ENCODE results near the gene B4GALNT1. TPM values are rescaled to one million over a fixed set of nuclear protein-coding genes. Genes with fewer than 3 reads are reported as not detected.
"Not testable (repeated sequence)": the region's sequence is repeated elsewhere in the genome, so short reads cannot be mapped to it uniquely, and the experiment has no call there.

Gene B4GALNT1
- total RNA-seq, 1 experiment from 2014 or later, result 4.2 TPM

GRCh38 chr12:57674691-57675090 is 41.7 kb upstream of the B4GALNT1 start:
- no peaks in the 10 kb centered on the region for H3K27me3 ChIP-seq (replicated peaks; ENCODE audit: control insufficient read depth, insufficient read depth, low read length)
- BruUV-seq (replicated peaks), result no TSS peak
- Mint-ChIP-seq H3K36me3 (ENCODE audit: insufficient read depth, unreplicated experiment) (no peaks in the 10 kb centered on the region), H3K27me3 (ENCODE audit: insufficient read depth, unreplicated experiment) (peaks cover 5% of the 10 kb centered on the region), H3K27ac (ENCODE audit: unreplicated experiment) (no peak overlapping the region), H3K4me3 (ENCODE audit: unreplicated experiment) (no peak overlapping the region), H3K4me1 (ENCODE audit: low read depth, unreplicated experiment) (no peaks in the 10 kb centered on the region), H3K9me3 (ENCODE audit: unreplicated experiment) (no peaks in the 10 kb centered on the region)
- POLR2A ChIA-PET, result no interaction called here
- H3K36me3 ChIP-seq (ENCODE audit: control insufficient read depth, insufficient read depth, low read length), result no peaks in the 10 kb centered on the region
- DNase-seq, result no peak
- TF ChIP-seq, protein P1, sequence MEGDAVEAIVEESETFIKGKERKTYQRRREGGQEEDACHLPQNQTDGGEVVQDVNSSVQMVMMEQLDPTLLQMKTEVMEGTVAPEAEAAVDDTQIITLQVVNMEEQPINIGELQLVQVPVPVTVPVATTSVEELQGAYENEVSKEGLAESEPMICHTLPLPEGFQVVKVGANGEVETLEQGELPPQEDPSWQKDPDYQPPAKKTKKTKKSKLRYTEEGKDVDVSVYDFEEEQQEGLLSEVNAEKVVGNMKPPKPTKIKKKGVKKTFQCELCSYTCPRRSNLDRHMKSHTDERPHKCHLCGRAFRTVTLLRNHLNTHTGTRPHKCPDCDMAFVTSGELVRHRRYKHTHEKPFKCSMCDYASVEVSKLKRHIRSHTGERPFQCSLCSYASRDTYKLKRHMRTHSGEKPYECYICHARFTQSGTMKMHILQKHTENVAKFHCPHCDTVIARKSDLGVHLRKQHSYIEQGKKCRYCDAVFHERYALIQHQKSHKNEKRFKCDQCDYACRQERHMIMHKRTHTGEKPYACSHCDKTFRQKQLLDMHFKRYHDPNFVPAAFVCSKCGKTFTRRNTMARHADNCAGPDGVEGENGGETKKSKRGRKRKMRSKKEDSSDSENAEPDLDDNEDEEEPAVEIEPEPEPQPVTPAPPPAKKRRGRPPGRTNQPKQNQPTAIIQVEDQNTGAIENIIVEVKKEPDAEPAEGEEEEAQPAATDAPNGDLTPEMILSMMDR (IDR thresholded peaks at IDR 0.05; ENCODE audit: insufficient read depth in 1 of 2, low read depth in 1 of 2, low read length in 1 of 2, severe bottlenecking in 1 of 2, unreplicated experiment in 1 of 2), result no peak
- no peaks in the 10 kb centered on the region for H3K9me3 ChIP-seq
- intact Hi-C loops (cut with micrococcal nuclease; ENCODE audit: unreplicated experiment), result no loop called here
- H3K4me3 ChIP-seq (ENCODE audit: low read depth, low read length), result no peak overlapping the region
- CTCF ChIA-PET, result no interaction called here
- H3K4me1 ChIP-seq, result no peaks in the 10 kb centered on the region

DNA sequence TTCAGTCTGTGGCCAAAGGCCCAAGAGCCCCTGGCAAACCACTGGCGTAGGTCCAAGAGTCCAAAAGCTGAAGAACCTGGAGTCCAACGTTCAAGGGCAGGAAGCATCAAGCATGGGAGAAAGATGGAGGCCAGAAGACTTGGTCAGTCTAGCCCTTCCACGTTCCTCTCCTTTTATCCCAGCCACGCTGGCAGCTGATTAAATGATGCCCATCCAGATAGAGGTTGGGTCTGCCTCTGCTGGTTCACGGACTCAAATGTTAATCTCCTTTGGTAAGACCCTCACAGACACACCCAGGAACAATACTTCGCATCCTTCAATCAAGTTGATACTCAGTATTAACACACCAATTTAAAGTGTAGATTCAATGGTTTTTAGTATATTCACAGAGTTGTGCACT is 39.8 kb upstream of the B4GALNT1 start:
- Histone ChIP-seq H3K4me3 (ENCODE audit: low read depth, low read length) (no peak overlapping the region), H3K27me3 (replicated peaks; ENCODE audit: control insufficient read depth, insufficient read depth, low read length) (no peaks in the 10 kb centered on the region), H3K9me3 (no peaks in the 10 kb centered on the region), H3K4me1 (no peaks in the 10 kb centered on the region), H3K36me3 (ENCODE audit: control insufficient read depth, insufficient read depth, low read length) (no peaks in the 10 kb centered on the region)
- Mint-ChIP-seq H3K4me3 (ENCODE audit: unreplicated experiment) (no peak overlapping the region), H3K27me3 (ENCODE audit: insufficient read depth, unreplicated experiment) (peaks cover 5% of the 10 kb centered on the region), H3K9me3 (ENCODE audit: unreplicated experiment) (no peaks in the 10 kb centered on the region), H3K4me1 (ENCODE audit: low read depth, unreplicated experiment) (no peaks in the 10 kb centered on the region), H3K27ac (ENCODE audit: unreplicated experiment) (no peak overlapping the region), H3K36me3 (ENCODE audit: insufficient read depth, unreplicated experiment) (no peaks in the 10 kb centered on the region)
- ChIA-PET POLR2A (no interaction called here), CTCF (interaction anchor here (0.7 kb wide), 1 partner anchor 40 kb away, joined by 5 read pairs; the partner anchor contains the start of gene B4GALNT1)
- intact Hi-C loops (cut with micrococcal nuclease; ENCODE audit: unreplicated experiment), result no loop called here
- TF ChIP-seq, protein P1 (IDR thresholded peaks at IDR 0.05; ENCODE audit: insufficient read depth in 1 of 2, low read depth in 1 of 2, low read length in 1 of 2, severe bottlenecking in 1 of 2, unreplicated experiment in 1 of 2), result no peak
- DNase-seq, result no peak
- BruUV-seq (replicated peaks), result no TSS peak

GRCh38 chr12:57671811-57672210 is 38.8 kb upstream of the B4GALNT1 start:
- H3K4me3 Mint-ChIP-seq (ENCODE audit: unreplicated experiment); intact Hi-C loops (cut with micrococcal nuclease; ENCODE audit: unreplicated experiment); H3K4me1 ChIP-seq; H3K27me3 ChIP-seq (replicated peaks; ENCODE audit: control insufficient read depth, insufficient read depth, low read length); H3K9me3 ChIP-seq; CTCF ChIA-PET; BruUV-seq (replicated peaks); H3K27ac Mint-ChIP-seq (ENCODE audit: unreplicated experiment); H3K4me1 Mint-ChIP-seq (ENCODE audit: low read depth, unreplicated experiment); H3K4me3 ChIP-seq (ENCODE audit: low read depth, low read length); H3K36me3 Mint-ChIP-seq (ENCODE audit: insufficient read depth, unreplicated experiment); H3K36me3 ChIP-seq (ENCODE audit: control insufficient read depth, insufficient read depth, low read length); DNase-seq; POLR2A ChIA-PET; H3K9me3 Mint-ChIP-seq (ENCODE audit: unreplicated experiment); H3K27me3 Mint-ChIP-seq (ENCODE audit: insufficient read depth, unreplicated experiment): not testable (repeated sequence)

DNA sequence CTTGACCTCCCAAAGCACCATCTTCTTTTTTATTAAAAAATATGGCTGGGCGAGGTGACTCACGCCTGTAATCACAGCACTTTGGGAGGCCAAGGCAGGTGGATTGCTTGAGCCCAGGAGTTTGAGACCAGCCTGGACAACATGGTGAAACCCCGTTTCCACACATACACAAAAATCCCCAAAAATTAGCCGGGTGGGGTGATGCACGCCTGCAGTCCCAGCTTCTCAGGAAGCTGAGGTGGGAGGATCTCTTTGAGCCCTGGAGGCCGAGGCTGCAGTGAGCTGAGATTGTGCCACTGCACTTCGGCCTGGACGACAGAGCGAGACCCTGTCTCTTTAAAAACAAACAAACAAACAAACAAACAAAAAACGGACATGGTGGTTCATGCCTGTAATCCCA is 36.7 kb upstream of the B4GALNT1 start:
- H3K4me3 Mint-ChIP-seq (ENCODE audit: unreplicated experiment); POLR2A ChIA-PET; H3K4me3 ChIP-seq (ENCODE audit: low read depth, low read length); H3K36me3 ChIP-seq (ENCODE audit: control insufficient read depth, insufficient read depth, low read length); H3K9me3 ChIP-seq; H3K27me3 ChIP-seq (replicated peaks; ENCODE audit: control insufficient read depth, insufficient read depth, low read length); H3K4me1 ChIP-seq; H3K36me3 Mint-ChIP-seq (ENCODE audit: insufficient read depth, unreplicated experiment); H3K9me3 Mint-ChIP-seq (ENCODE audit: unreplicated experiment); intact Hi-C loops (cut with micrococcal nuclease; ENCODE audit: unreplicated experiment); H3K27me3 Mint-ChIP-seq (ENCODE audit: insufficient read depth, unreplicated experiment); BruUV-seq (replicated peaks); H3K4me1 Mint-ChIP-seq (ENCODE audit: low read depth, unreplicated experiment); DNase-seq; H3K27ac Mint-ChIP-seq (ENCODE audit: unreplicated experiment); CTCF ChIA-PET: not testable (repeated sequence)
